IPS-NIHi7 (cell line): ENCODE results near the gene TBC1D14.
A peak's percentile ranks its signal among the peaks of the same experiment; 100 is the strongest.
"Not testable (repeated sequence)": the region's sequence is repeated elsewhere in the genome, so short reads cannot be mapped to it uniquely, and the experiment has no call there.

Experiments used
- DNase-seq: peaks from one replicate; pipeline ENCODE4 v3.0.0; 2012; ENCODE audit warnings: mixed read lengths; ENCODE audit errors: extremely low spot score

The TBC1D14 gene

DNA sequence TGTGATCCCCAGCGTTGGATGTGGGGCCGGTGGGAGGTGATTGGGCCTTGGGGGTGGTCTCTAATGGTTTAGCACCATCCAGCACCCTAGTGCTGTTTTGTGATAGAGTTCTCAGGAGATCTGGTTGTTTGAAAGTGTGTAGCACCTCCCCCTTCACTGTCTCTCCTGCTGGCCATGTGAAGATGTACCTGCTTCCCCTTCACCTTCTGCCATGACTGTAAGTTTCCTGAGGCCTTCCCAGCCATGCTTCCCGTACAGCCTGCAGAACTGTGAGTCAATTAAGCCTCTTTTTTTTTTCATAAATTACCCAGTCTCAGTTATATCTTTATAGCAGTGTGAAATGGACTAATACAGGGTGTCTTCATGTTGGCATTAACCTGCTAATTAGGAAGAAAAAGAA, 19.3 kb upstream of the TBC1D14 start:
- no peak for DNase-seq

DNA sequence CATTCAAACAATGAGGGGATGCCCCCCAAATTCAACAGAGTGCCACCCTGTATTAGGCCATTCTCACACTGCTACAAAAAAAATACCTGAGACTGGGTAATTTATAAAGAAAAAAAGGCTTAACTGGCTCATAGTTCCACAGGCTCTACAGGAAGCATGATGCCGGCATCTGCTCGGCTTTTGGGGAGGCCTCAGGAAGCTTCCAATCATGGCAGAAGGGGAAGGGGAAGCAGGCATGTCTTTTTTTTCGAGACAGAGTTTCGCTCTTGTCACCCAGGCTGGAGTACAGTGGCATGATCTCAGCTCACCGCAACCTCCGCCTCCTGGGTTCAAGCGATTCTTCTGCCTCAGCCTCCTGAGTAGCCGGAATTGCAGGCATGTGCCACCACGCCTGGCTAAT, 18.7 kb upstream of the TBC1D14 start:
- DNase-seq = not testable (repeated sequence)

DNA sequence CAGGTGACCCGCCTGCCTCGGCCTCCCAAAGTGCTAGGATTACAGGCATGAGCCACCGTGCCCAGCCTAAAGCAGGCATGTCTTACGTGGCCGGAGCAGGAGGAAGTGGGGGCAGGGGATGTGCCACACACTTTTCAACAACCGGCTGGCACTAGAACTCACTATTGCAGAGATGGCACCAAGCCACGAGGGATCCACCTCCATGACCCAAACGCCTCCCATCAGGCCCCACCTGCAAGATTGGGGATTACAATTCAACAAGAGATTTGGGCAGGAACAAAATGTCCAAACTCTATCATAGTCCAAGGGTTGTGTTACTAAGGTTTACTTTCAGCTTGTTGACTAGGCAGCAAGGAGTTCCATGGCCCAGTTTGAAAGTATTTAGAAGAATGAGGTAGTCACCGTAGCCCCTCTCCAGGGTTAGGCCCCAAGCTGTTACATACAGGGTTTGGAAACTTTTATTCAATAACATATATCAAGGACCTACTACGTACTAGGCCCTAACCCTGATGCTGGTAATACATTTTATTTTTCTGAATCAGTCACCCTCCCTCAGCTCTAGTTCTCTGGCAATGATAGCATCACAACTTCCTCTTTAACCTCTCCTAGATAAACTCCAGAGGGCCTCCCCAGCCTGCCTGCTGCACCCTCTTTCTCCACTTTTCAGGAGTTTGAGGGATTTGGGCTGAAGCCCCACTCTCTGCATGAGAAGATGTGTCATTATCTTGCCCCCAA, 18.0 kb upstream of the TBC1D14 start:
- no peak for DNase-seq

DNA sequence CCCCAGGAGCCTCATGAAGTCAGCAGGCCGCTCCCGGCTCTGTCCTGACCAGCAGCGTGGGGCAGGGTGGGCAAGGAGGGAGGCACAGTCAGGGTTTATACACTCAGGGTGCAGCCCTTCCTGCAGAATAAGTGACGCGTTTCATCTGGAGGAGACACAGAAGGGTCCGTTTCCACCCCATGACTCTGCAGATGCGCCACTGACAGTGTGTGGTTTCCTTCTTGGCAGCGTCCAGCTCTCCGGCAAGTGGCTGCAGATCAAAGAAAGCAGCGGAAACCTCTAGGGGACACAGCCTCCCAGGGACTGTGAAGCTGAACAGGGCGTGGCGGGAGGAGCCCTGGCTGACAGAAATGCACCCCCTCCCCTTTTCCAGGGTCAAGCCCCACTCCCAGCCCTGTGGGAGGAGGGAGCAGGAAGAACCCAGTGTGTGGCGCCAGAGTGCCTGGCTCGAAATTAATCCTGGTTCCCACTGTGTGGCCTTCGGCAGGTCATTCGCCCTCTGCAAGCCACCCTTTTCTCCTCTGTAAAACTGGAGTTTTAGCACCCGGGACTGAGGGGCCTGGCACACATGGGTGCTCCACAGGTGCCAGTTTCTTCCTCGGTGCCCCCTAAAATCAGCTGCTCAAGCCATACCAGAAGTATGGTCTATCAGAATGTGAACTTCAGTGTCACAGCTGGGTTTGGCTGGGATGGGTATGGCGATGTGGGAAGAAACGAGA, 17.3 kb upstream of the TBC1D14 start:
- DNase-seq = peak; percentile 53

DNA sequence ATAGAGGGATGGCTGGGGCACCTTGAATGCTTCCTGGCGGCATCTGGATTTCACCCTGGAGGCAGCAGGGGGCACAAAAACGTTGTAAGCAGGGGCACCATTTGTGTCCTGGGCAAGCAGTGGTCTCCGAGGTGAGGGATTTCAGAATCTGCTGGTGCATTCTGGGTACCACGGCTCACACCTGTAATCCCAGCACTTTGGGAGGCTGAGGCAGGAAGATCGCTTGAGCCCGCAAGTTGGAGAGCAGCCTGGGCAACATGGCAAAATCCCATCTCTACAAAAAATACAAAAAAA, 16.8 kb upstream of the TBC1D14 start:
- DNase-seq = no peak

DNA sequence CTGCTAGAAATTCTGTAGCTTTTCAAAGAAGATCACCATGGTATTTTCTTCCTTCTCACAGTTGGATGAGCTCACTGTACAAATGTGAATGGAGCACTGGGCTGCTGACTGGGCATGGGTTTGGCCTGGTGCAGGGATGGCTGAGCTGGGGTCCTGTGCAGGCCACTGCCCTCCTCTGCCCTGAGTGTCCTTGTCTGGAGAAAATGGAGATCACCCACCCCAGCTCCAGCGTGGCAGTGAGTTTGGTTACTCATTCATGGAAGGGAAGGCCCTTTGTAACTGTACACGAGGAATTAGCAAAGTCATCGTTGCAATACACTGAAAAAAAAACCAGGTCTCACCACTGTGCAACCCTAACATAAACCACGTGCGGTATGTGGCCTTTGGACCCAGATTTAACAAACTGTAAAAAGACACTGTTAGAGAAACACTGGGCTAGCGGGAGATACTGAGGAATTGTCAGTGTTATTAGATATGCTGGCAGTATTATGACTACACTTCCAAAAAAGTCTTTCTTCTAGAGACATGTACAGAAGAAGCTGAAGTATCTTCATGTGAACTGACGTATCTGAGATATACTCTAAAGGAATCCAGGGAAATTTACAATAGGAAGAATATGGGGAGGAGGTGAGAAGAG, 16.1 kb upstream of the TBC1D14 start:
- no peak for DNase-seq

DNA sequence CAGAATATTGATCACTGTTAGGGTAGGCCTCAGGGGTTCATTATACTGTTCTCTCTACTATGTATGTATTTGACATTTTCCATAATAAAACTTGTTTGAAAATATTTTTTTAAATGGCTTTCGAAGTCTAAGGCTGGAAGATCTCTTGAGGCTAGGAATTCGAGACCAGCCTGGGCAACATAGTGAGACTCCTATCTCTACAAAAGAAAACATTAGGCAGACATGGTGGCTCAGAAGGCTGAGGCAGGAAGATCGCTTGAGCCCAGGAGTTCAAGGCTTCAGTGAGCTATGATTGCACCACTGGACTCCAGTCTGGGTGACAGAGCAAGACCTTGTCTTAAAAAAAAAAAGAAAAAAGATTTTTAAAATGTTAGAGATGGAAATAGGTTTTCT, 15.5 kb upstream of the TBC1D14 start:
- no peak for DNase-seq

DNA sequence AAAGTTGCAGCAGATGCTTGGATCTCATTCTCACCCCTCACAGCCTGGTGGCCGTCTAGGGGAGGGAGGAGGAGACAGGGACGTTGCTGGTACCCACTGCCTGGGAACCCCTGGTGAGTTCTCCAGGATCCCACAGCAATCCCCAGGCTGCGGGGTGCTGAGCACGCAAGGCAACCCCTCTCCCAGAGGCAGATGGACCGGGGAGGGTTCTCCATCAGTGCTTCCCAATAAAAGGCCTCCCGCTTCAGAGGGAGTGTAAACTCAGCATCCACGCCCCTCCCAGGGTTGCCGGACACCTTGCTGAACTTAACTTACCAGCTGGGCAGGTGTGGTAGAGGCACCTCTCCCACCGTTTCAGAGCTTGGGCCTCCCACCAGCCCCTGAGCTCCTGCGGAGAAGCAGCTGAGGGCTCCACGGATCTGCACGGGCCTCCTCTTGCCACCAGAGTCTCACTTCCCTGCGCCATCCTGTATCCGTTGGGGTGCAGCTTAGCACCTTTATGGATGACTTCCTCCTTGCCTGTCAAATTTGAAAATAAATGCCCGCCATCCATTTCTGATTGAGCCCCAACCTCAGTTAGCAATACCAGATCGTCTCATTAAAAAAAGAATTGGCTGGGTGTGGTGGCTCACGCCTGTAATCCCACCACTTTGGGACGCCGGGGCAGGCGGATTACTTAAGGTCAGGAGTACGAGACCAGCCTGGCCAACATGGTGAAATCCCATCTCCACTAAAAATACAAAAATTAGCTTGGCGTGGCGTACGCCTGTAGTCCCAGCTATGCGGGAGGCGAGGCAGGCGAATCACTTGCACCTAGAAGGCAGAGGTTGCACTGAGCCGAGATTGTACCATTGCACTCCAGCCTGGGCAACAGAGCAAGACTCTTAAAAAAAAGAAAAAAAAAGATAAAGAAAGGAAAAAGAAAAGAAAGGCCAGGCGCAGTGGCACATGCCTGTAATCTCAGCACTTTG, 14.8 kb upstream of the TBC1D14 start:
- no peak for DNase-seq

DNA sequence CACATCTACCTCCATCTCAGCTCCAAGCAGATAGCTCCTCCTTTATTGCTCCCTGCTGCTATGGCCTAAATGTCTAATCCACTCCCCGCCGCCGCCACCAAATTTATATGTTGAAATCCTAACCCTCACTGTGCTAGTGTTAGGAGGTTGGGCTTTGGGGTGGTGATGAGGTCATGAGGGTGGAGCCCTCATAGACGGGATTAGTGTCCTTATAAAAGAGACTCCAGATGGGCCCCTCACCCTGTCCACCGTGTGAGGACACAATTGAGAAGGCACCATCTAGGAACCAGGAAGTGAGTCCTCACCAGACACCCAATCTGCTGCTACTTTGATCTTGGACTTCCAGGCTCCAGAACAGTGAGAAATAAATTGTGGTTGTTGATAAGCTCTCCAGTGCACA, 13.6 kb upstream of the TBC1D14 start:
- DNase-seq = no peak

DNA sequence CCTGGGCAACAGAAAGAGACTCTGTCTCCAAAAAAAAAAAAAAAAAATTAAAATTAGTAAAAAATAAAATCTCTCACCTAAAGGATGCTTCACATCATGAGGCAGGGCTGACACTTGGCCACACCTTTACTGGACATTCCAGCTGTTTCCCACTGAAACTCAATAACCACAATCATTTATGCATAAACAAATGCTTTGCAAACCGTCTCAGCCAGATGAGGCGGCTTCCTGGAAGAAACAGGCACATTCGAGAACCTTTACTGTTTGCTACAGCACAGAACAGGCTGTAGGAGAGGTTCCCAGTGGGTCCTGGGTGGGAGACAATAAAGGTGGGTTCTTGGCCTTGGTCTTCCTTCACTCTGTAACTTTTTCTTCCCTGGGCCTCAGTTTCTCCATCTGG, 10.9 kb upstream of the TBC1D14 start:
- no peak for DNase-seq

DNA sequence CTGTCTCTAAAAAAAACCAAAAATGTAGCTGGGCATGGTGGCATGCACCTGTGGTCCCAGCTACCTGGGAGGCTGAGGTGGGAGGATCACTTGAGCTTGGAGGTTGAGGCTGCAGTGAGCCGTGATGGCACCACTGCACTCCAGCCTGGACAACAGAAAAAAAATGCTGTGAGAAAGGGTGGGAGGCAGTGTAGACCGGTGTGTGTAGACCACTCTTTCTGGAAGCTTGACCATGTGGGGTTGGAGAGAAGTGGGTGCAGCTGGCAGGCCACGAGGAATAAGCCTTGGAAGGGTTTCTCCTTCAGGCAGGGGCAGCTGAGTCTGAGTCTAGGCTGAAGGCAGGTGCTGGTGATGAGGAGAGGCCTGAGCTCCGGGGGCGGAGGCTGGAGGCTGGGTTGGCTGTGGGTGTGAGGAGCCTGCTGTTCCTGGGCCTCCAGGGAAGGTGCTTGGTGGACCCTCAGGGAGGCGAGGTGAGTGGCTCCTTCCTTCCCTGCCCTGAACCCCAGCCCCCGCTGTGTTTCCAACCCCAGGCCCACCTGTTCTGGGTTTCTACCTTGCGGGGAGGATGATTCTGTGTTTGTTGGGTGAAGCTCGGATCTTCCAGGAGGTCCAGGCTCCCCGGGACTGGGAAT, 9.3 kb upstream of the TBC1D14 start:
- DNase-seq = no peak

DNA sequence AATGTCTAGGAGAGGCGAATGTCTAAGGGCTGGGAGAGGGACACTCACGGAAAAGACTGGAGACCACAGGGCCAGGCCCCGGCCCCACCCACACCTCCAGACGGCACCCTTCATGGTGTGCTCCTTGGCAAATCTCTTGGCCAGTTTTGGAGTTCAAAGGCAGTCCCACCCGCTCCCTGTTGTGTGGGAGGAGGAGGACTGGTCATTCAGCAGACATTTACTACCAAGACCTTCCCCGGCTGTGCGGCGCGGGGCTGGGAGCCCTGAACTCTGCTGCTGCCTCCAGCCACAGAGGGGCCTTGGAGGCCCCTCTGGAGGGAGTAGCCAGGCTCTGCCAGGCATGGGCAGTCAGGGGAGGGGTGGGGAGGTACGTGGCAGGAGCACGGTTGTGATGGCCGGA, 8.7 kb upstream of the TBC1D14 start:
- no peak for DNase-seq

DNA sequence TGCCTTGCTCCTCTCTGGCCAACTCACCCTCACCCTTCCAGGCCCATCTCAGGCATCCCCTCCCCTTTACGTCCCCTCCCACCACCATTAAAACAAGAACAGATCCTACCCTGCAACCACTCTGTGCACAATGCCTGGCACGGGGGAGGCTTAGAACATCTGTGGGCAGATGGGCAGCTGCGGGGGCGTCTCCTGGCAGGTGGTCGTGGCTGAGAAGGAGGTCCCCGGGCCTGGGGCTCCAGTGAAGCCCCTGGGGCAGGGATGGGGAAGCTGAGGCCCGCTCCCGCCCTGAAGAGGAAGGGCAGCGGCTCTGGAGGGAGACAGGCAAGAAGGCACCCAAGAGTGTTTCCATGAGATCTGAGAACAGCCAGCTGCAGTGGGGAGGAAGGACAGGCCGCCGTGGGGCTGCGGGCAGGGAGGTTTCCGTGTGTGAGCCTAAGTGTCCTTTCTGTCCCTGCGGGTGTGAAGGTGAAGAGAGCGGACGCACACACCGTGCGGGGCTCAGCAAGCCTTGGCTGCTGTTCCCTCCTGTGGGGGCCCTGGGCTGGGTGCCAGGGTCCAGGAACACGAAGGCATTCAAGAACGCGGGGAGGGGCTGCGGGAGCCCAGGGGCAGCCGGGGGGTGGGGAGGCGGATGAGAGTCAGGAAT, 7.8 kb upstream of the TBC1D14 start:
- DNase-seq = no peak

DNA sequence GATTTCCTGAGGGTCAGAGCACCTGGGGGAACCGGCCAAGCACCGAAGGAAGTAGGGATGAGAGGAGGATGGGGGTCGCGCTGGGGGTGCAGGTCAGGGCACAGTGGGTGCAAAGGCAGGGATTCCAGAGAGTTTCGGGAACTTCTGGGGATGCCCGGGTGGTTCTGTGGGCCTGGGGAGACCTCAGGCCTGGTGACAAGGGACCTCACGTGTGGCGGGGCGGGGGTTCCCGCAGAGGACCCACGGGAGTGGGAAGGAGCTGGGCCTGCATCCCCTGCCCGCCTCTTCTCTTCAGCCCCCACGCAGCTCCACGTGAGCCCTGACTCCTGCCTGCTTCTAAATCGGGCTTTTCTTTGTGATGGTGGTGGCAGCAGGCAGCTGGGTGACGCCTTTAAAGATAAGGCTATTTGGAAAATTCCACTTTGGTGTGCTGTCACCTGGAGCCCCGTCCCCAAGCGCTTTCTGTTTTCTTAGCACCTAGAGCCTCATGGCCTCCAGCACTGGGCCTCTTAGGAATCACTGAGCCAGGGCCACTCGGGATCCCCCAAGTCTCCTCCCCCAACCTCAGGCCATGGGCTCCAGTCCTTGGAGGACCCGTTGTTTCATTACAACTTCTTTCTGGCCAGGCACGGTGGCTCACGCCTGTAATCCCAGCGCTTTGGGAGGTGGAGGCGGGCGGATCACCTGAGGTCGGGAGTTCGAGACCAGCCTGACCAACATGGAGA, 7.1 kb upstream of the TBC1D14 start:
- DNase-seq = no peak

DNA sequence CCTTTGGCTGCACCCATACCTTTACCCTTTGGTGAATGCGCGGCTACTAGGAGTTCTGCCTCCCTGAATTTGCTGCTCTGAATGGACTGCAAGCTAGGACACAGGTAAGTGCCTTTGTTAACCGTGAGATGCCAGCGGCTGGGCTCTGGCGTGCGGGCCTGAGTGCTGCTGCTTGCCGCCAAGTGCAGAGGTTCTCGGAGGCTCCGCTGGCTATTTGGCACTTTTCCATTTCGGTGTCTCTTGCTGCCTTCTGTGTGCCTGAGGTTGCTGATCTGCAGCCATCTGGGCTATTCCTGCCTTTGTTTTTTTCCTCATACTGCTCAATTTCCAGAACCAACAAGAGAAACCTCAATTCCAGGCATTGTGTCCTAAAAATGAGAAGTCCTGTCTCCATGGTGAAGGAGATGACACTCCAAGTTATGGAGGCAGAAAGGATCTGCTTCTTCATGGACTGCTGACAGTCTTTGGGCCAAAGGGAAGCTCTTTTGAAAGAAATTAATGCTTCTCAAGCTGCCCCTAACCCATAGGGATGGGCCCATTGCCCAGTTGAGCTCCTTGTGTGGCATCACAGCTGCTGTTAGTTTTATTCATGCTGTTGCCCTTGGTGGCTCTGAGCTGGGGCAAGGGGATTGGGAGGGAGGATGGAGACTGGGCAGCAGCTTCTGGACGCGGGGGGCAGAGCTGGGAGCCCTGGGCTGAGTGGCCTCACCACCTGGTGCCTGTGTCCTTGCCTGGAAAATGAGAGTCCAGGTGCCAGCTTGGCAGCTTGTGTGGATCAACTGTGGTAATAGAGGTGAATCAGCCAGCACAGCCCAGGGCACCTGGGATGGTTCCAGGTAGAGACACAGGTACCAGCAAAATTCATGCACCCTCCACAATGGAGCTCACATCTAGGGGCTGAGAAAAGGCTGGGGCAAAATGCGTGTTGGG, 3.8 kb upstream of the TBC1D14 start:
- no peak for DNase-seq

DNA sequence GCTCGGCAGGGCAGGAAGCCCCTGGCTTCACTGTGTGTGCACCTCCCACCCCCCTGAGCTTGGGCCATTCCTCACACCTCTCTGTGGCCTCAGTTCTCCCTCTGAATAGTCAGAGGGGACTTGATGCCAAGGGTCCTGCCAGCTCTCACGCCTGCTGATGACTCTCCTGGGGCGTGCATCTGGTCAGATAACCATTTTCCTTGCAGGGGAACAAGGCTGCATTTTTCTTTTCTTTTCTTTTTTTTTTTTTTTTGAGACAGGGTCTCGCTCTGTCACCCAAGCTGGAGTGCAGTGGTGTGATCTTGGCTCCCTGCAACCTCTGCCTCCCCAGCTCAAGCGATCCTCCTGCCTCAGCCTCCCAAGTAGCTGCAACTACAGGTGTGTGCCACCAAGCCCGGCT, 3.1 kb upstream of the TBC1D14 start:
- not testable (repeated sequence) for DNase-seq

DNA sequence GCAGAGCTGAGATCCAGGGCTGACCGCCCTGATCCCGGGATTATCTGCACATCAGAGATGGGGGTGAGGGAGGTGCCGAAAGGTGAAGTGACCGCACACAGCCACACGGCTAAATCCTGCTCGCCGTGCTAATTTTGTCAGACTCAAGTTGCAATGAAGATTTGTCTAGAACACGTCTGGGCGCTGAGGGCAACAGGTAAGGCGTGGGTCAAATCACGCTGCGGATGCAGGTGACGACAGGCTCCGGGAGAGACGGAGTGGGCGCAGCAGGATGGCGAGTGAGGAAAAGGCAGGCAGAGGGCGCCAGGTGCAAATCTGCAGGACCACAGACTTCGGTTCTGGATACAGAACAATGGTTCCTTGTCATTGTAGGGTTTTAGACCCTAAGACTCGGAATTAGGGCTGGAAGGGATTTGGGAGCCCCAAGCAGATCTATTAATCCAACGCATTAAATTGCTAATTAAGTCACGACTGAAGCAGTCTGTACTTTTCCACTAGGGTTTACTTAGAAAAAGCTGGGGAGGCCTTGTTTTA, 1.9 kb upstream of the TBC1D14 start:
- DNase-seq = peak; percentile 76

DNA sequence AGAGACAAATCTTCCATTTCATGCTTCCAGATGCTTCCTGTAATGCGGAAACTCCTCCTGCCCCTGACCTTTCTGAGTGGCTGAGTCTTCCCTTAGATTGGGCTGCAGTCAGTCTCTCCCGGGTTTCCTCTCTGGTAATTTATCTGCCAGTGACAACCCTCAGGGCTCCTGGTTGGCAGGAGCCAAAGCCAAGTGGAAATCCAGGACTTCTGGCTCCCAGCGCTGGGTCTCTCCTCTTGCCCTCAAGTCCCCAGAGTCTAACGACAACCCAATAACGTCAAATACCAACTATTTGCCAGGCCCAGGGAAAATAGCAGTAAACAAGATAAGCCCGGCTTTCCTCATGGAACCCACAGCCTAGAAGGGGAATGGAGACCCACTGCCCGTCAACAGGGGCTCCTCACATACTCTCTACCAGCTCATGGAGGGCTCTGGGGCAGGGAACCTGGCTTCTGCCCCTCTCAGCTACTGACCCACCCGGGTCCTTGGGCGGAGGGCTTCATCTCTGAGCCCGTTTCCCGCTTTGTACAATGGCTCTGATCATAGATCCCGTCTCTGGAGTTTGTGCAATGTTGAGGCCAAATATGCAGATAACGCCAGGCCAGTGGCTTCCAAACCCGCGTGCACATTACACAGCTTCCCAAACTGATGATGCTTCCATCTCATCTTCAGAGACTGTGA, 1.1 kb upstream of the TBC1D14 start:
- no peak for DNase-seq

DNA sequence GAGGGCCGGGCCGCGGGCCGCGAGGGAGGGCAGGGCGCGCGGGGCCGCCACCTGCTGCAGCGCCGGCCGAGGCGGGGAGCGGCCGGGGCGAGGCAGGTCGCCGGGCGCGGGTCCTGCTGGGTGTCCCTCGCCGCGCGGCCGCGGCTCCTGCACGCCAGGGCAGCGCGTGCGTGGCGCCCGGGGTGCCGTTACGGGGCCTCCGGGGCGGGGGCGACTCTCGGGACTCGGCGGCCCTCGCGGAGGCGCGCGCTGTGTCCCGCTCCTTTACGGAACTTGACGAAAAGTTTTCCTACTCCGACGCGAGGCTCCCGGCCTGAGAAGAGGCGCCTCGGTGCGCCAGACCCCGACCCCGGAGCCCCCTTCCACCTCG, 329 bp downstream of the TBC1D14 start:
- peak; percentile 50 for DNase-seq
